Osteoblast (primary cell): ENCODE measurements around the gene CCDC3. TPM values are rescaled to one million over a fixed set of nuclear protein-coding genes. Genes with fewer than 3 reads are reported as not detected.

Experiments used
- DNase-seq: peaks from one replicate; pipeline ENCODE4 v3.0.0; 2011; ENCODE audit warnings: low spot score, mixed read lengths; ENCODE audit not compliant: insufficient read length; ENCODE audit errors: missing footprints
- H2AFZ ChIP-seq: 2 replicates; pipeline ENCODE4 v1.6.0; 2011; ENCODE audit warnings: mild to moderate bottlenecking, low read length
- H3K27ac ChIP-seq: 2 replicates; pipeline ENCODE4 v1.5.1; 2011; ENCODE audit warnings: mild to moderate bottlenecking, low read depth, low read length, moderate library complexity
- H3K27me3 ChIP-seq: 2 replicates; pipeline ENCODE4 v1.6.0; 2012; ENCODE audit warnings: mild to moderate bottlenecking, control low read depth, inconsistent platforms, low read length, moderate library complexity; ENCODE audit not compliant: insufficient read depth
- H3K36me3 ChIP-seq: 2 replicates; pipeline ENCODE4 v1.5.1; 2011; ENCODE audit warnings: mild to moderate bottlenecking, low read length, control low read depth, moderate library complexity; ENCODE audit not compliant: insufficient read depth
- H3K4me1 ChIP-seq: 2 replicates; pipeline ENCODE4 v1.5.1; 2011; ENCODE audit warnings: mild to moderate bottlenecking, low read length, control low read depth, moderate library complexity; ENCODE audit not compliant: insufficient read depth
- H3K4me2 ChIP-seq: 2 replicates; pipeline ENCODE4 v1.6.0; 2011; ENCODE audit warnings: mild to moderate bottlenecking, low read length; ENCODE audit not compliant: insufficient read depth
- H3K4me3 ChIP-seq: fragments of 200-600 bp; sonication (generic); 3 replicates; pipeline ENCODE4 v1.5.1; 2012; ENCODE audit warnings: mild to moderate bottlenecking, low read length, inconsistent platforms; ENCODE audit not compliant: insufficient read depth
- H3K79me2 ChIP-seq: 2 replicates; pipeline ENCODE4 v1.6.0; 2012; ENCODE audit warnings: mild to moderate bottlenecking, low read length, control low read depth, inconsistent platforms; ENCODE audit not compliant: insufficient read depth
- H3K9me3 ChIP-seq: 2 replicates; pipeline ENCODE4 v1.5.1; 2011; ENCODE audit warnings: low read depth, low read length, control low read depth
- H4K20me1 ChIP-seq: 2 replicates; pipeline ENCODE4 v1.6.0; 2012; ENCODE audit warnings: mild to moderate bottlenecking, low read length, control low read depth; ENCODE audit not compliant: insufficient read depth
- CTCF ChIP-seq: IDR thresholded peaks from 2 replicates; pipeline ENCODE4 v1.5.1; 2011; ENCODE audit warnings: mild to moderate bottlenecking, low read depth, low read length, moderate library complexity; ENCODE audit errors: extremely low read depth
- total RNA-seq: library from RNA; depleted of rRNA; stranded (reverse); fragments of >200 nt; gene quantifications from 2 replicates; pipeline ENCODE4 v1.2.3, GENCODE V29; 2012

Gene CCDC3
- total RNA-seq, 1 donor, result 0.72 TPM

- Histone ChIP-seq H3K4me1 (no peaks in the 10 kb centered on the region), H2AFZ (no peak overlapping the region), H3K4me3 (no peak overlapping the region), H3K9me3 (peaks cover 2% of the 10 kb centered on the region), H3K79me2 (no peaks in the 10 kb centered on the region), H3K27me3 (peaks cover 7% of the 10 kb centered on the region), H3K36me3 (no peaks in the 10 kb centered on the region), H4K20me1 (no peaks in the 10 kb centered on the region), H3K27ac (no peak overlapping the region), H3K4me2 (no peak overlapping the region)
- no peak for DNase-seq
- TF ChIP-seq CTCF, result no peak
These were observed 89.7 kb downstream of the CCDC3 start for GRCh38 chr10:12911795-12912194.

DNA sequence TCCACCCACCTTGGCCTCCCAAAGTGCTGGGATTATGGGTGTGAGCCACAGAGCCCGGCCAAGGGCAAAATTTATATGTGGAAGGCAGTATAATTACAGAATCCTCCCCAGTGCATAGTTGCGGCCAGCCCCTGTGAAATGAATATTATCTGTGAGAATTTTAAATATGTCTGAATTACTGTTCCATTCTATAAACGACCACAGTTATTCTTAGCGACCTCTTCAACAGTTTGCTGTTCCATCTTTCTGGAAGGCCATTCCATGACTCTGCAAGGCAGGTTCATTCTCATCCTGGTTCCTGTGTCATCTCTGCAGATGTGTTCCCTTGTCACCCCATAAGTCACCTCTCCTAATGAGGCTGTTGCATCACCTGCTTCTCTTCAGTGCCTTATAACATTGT lies 90.7 kb downstream of the CCDC3 start:
- Histone ChIP-seq H4K20me1 (no peaks in the 10 kb centered on the region), H3K36me3 (no peaks in the 10 kb centered on the region), H3K4me3 (no peak overlapping the region), H2AFZ (no peak overlapping the region), H3K4me2 (no peak overlapping the region), H3K4me1 (no peaks in the 10 kb centered on the region), H3K27me3 (peaks cover 7% of the 10 kb centered on the region), H3K79me2 (no peaks in the 10 kb centered on the region), H3K27ac (no peak overlapping the region), H3K9me3 (peaks cover 2% of the 10 kb centered on the region)
- TF ChIP-seq CTCF, result no peak
- no peak for DNase-seq

DNA sequence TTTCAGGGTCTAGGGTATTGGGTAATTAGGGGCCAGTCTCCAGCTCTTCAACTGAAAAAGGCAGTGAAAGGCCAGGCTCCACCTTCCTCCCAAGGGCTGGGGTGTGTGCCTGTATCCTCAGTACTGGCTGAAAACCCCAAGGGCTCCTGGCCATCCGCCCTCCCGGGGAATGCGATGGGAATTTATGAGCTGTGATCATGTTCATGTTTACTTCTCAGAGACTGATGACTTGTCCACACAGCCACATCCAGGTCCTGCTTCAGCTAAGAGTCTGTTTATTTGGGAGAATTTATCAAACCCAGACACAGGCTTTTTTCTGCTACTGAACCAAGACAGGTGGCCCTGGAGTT lies 91.7 kb downstream of the CCDC3 start:
- Histone ChIP-seq H3K27me3 (peaks cover 7% of the 10 kb centered on the region), H2AFZ (no peak overlapping the region), H3K36me3 (no peaks in the 10 kb centered on the region), H3K4me2 (no peak overlapping the region), H3K9me3 (peaks cover 2% of the 10 kb centered on the region), H3K79me2 (no peaks in the 10 kb centered on the region), H3K27ac (no peak overlapping the region), H4K20me1 (no peaks in the 10 kb centered on the region), H3K4me1 (no peaks in the 10 kb centered on the region), H3K4me3 (no peak overlapping the region)
- DNase-seq, result no peak
- TF ChIP-seq CTCF, result no peak

DNA sequence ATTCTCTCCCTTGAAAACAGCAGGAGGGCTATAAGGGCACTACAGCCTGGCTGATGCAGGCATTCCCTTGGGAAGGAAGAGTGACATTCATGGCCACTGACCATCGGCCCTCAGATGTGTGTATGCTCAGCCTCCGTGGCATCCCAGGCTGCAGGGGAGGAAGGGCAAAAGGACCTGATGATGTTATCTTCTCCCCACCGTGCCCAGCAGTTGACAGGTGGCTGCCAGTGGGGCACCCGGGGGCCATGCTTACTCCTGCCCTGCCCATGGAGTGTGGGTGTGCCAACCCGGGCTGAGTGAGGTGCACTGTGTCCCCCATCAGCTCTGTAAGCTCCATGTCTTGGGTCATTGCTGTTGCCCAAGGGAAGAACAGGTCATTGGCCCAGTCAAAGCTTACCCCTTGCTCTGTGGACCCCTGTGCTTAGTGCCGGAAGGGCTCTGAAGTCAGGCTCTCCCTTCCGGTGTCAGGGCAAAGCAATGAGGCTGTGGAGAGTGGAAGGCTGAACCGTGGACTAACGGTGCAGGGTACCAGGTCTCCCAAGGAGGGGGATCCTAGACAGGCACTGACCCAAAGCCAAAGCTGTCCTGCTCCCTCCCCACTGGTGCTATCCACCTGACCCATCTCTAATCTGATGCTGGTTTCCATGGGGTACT lies 92.2 kb downstream of the CCDC3 start:
- TF ChIP-seq CTCF, result no peak
- peaks cover 9% of the 10 kb centered on the region for H3K27me3 ChIP-seq
- no peaks in the 10 kb centered on the region for H3K36me3 ChIP-seq
- no peak for DNase-seq
- H3K4me3 ChIP-seq, result no peak overlapping the region
- H3K4me2 ChIP-seq, result no peak overlapping the region
- no peaks in the 10 kb centered on the region for H4K20me1 ChIP-seq
- no peak overlapping the region for H3K27ac ChIP-seq
- H3K9me3 ChIP-seq, result peaks cover 2% of the 10 kb centered on the region
- no peak overlapping the region for H2AFZ ChIP-seq
- H3K4me1 ChIP-seq, result no peaks in the 10 kb centered on the region
- H3K79me2 ChIP-seq, result no peaks in the 10 kb centered on the region
